GM12878 (cell line): ENCODE results near the gene DUSP10. TPM values are rescaled to one million over a fixed set of nuclear protein-coding genes. Genes with fewer than 3 reads are reported as not detected.

Experiments
- BCL11A ChIP-seq: IDR thresholded peaks from 2 replicates; pipeline ENCODE4 v1.6.1; 2011; ENCODE audit warnings: low read depth, low read length
- BMI1 ChIP-seq: fragments of 450-650 bp; IDR thresholded peaks from 2 replicates; pipeline ENCODE4 v1.6.1; 2016; ENCODE audit warnings: mild to moderate bottlenecking, moderate library complexity, borderline replicate concordance
- CBX3 ChIP-seq: fragments of 200-600 bp; sonication (generic); IDR thresholded peaks from 2 replicates; pipeline ENCODE4 v1.6.1; 2016; ENCODE audit warnings: low read depth, borderline replicate concordance
- E2F4 ChIP-seq: IDR thresholded peaks from 2 replicates; pipeline ENCODE4 v1.6.1; 2012; ENCODE audit warnings: low read depth, low read length, improper control_type of control experiment
- E4F1 ChIP-seq: fragments of 450-650 bp; IDR thresholded peaks from 2 replicates; pipeline ENCODE4 v1.6.1; 2018; ENCODE audit warnings: borderline replicate concordance, mild to moderate bottlenecking; ENCODE audit not compliant: partially characterized antibody
- ETV6 ChIP-seq, 2 experiments: fragments of 450-650 bp in 1 of 2; IDR thresholded peaks in 1 of 2; conservative IDR thresholded peaks in 1 of 2; 2 replicates each; pipeline ENCODE4 v1.6.1; 2014; ENCODE audit warnings: antibody characterized with exemption in 1 of 2, borderline replicate concordance in 1 of 2, low read depth in 1 of 2, mild to moderate bottlenecking in 1 of 2, moderate library complexity in 1 of 2
- FOS ChIP-seq: IDR thresholded peaks from 3 replicates; pipeline ENCODE4 v1.6.1; 2011; ENCODE audit warnings: borderline replicate concordance; ENCODE audit not compliant: insufficient read length; ENCODE audit errors: extremely low read depth
- FOXM1 ChIP-seq: IDR thresholded peaks from 2 replicates; pipeline ENCODE4 v1.6.1; 2012; ENCODE audit warnings: low read depth, mild to moderate bottlenecking, inconsistent platforms, low read length, moderate library complexity
- HDGF ChIP-seq: fragments of 450-650 bp; IDR thresholded peaks from 2 replicates; pipeline ENCODE4 v1.6.1; 2016; ENCODE audit warnings: antibody characterized with exemption
- JUND ChIP-seq: IDR thresholded peaks from 2 replicates; pipeline ENCODE4 v1.6.1; 2012; ENCODE audit warnings: low read depth, mild to moderate bottlenecking, low read length, improper control_type of control experiment, moderate library complexity
- KAT2A ChIP-seq: conservative IDR thresholded peaks from 2 replicates; pipeline ENCODE4 v1.6.1; 2011; ENCODE audit warnings: low read depth, low read length; ENCODE audit not compliant: control insufficient read depth
- KDM1A ChIP-seq: fragments of 200-600 bp; sonication (generic); IDR thresholded peaks from 2 replicates; pipeline ENCODE4 v1.6.1; 2016; ENCODE audit warnings: borderline replicate concordance
- KLF5 ChIP-seq: fragments of 450-650 bp; IDR thresholded peaks from 2 replicates; pipeline ENCODE4 v1.6.1; 2014; ENCODE audit warnings: mild to moderate bottlenecking; ENCODE audit not compliant: partially characterized antibody
- NFYB ChIP-seq: IDR thresholded peaks from 2 replicates; pipeline ENCODE4 v1.6.1; 2011; ENCODE audit warnings: low read depth, mild to moderate bottlenecking, low read length, improper control_type of control experiment, moderate library complexity; ENCODE audit not compliant: insufficient read depth
- SIN3A ChIP-seq: IDR thresholded peaks from 2 replicates; pipeline ENCODE4 v1.6.1; 2012; ENCODE audit warnings: low read depth, low read length, improper control_type of control experiment
- SIX5 ChIP-seq: IDR thresholded peaks from 2 replicates; pipeline ENCODE4 v1.6.1; 2011; ENCODE audit warnings: mild to moderate bottlenecking, low read depth, low read length, moderate library complexity; ENCODE audit not compliant: severe bottlenecking
- SMAD1 ChIP-seq: fragments of 450-650 bp; IDR thresholded peaks from 2 replicates; pipeline ENCODE4 v1.6.1; 2018; ENCODE audit warnings: mild to moderate bottlenecking, low read depth; ENCODE audit not compliant: partially characterized antibody
- SRF ChIP-seq, 2 experiments: IDR thresholded peaks; 2 replicates each; pipeline ENCODE4 v1.6.1; 2011; ENCODE audit warnings: low read depth in 2 of 2, low read length in 2 of 2, mild to moderate bottlenecking in 1 of 2, moderate library complexity in 1 of 2
- SUZ12 ChIP-seq: fragments of 200-600 bp; sonication (generic); IDR thresholded peaks from one replicate; pipeline ENCODE4 v1.6.1; 2018; ENCODE audit warnings: antibody characterized with exemption, mild to moderate bottlenecking; ENCODE audit not compliant: unreplicated experiment
- TARDBP ChIP-seq: IDR thresholded peaks from 2 replicates; pipeline ENCODE4 v1.6.1; 2016; ENCODE audit warnings: borderline replicate concordance
- USF2 ChIP-seq: IDR thresholded peaks from 2 replicates; pipeline ENCODE4 v1.6.1; 2011; ENCODE audit warnings: low read depth, low read length, improper control_type of control experiment, borderline replicate concordance
- ZSCAN29 ChIP-seq: fragments of 450-650 bp; IDR thresholded peaks from 2 replicates; pipeline ENCODE4 v1.6.1; 2017; ENCODE audit warnings: mild to moderate bottlenecking, moderate library complexity
- polyA plus RNA-seq, 11 experiments: library from polyadenylated mRNA; depleted of rRNA in 4 of 11; unstranded in 6 of 11; stranded (reverse) in 5 of 11; fragments of >200 nt; fragmentation: Nextera tagmentation in 4 of 11; fragmentation: Illumina TruSeq in 1 of 11; extraction: Ambion mirVana in 4 of 11; extraction: Trizol in 1 of 11; gene quantifications; 1 replicate in 1 of 11; 2 replicates in 10 of 11; pipeline versions ENCODE4 v1.2.1 to v1.2.3, GENCODE V29; 2011 to 2016; ENCODE audit warnings: inconsistent platforms in 2 of 11, missing spikeins in 2 of 11, low read depth in 1 of 11
- total RNA-seq, 4 experiments: library from RNA; depleted of rRNA in 3 of 4; stranded (reverse); fragments of >200 nt in 3 of 4; fragmentation: Illumina TruSeq in 1 of 4; extraction: Trizol in 1 of 4; gene quantifications; 2 replicates each; pipeline versions ENCODE4 v1.2.1 to v1.2.3, GENCODE V29; 2013 to 2021

Gene DUSP10
- total and polyA plus RNA-seq, 10 of the 15 experiments (the other 5 are each of a cell fraction or from before 2014, with no cell fraction given), result 20.3 to 38.4 (median 27.8) TPM

- TF ChIP-seq FOS, result peak; percentile 81
- no peak for TF ChIP-seq SIX5
- no peak for TF ChIP-seq SUZ12
- 0 out of 2 replicates have a peak, but pooled peaks have one; percentile 10 for TF ChIP-seq TARDBP
- TF ChIP-seq BMI1, result no peak; the same call in 1 of the 2 replicates
- no peak for TF ChIP-seq KDM1A
- 0 out of 4 replicates have a peak, but pooled peaks of 1 of the 2 experiments have one; percentile 26 for TF ChIP-seq ETV6 (conservative IDR thresholded peaks at IDR 0.05 in 1 of 2, IDR thresholded peaks at IDR 0.05 in 1 of 2; ENCODE audit: borderline replicate concordance in 1 of 2, low read depth in 1 of 2)
- TF ChIP-seq E4F1, result no peak
- peak; percentile 41; the same call in 1 of the 2 replicates for TF ChIP-seq HDGF
- TF ChIP-seq KAT2A, result no peak
- peak; percentile 92 for TF ChIP-seq KLF5
- TF ChIP-seq SIN3A, result peak; percentile 89
- 0 out of 2 replicates have a peak, but pooled peaks have one; percentile 45 for TF ChIP-seq BCL11A
- no peak for TF ChIP-seq CBX3
- 0 out of 4 replicates have a peak, but pooled peaks of 1 of the 2 experiments have one; percentile 49 for TF ChIP-seq SRF (IDR thresholded peaks at IDR 0.05; ENCODE audit: low read depth in 2 of 2, low read length in 2 of 2)
- TF ChIP-seq JUND, result 0 out of 2 replicates have a peak, but pooled peaks have one; percentile 10
- TF ChIP-seq USF2, result no peak
- TF ChIP-seq ZSCAN29, result no peak
- TF ChIP-seq SMAD1, result peak; percentile 73
- TF ChIP-seq FOXM1, result 0 out of 2 replicates have a peak, but pooled peaks have one; percentile 29
- TF ChIP-seq E2F4, result no peak
- peak; percentile 100 for TF ChIP-seq NFYB
Observed at GRCh38 chr1:221741703-221742554, at the start of gene DUSP10 (continued).
